Esophagus squamous epithelium (tissue), 4 donors: Measurements from ENCODE around the gene LRP1.

Experiments used
- CTCF ChIP-seq, 6 experiments: fragments of 450-650 bp in 4 of 6; fragments of 200-600 bp in 2 of 6; sonication (generic) in 2 of 6; IDR thresholded peaks; one replicate each; pipeline ENCODE4 v1.5.1; 2016 to 2019; ENCODE audit warnings: antibody characterized with exemption in 6 of 6, mild to moderate bottlenecking in 4 of 6, moderate library complexity in 4 of 6
- POLR2A ChIP-seq, 4 donors: fragments of 450-650 bp; IDR thresholded peaks; one replicate each; pipeline ENCODE4 v1.6.1; 2017; ENCODE audit warnings: antibody characterized with exemption in 4 of 4, mild to moderate bottlenecking in 4 of 4, moderate library complexity in 3 of 4

- peak in 5 of 6 experiments; percentile 19 to 47 (median 32) for TF ChIP-seq CTCF (IDR thresholded peaks at IDR 0.05)
- TF ChIP-seq POLR2A (IDR thresholded peaks at IDR 0.05), result no peak
Measured at GRCh38 chr12:57093415-57094207, 34.7 kb upstream of the LRP1 start.
